ELR (cell line): ENCODE data around the gene PECR.
A peak's percentile ranks its signal among the peaks of the same experiment; 100 is the strongest.
"Not testable (repeated sequence)": the region's sequence is repeated elsewhere in the genome, so short reads cannot be mapped to it uniquely, and the experiment has no call there.

Source experiments
- DNase-seq: peaks from one replicate; pipeline ENCODE4 v3.0.0-alpha.2; 2015; ENCODE audit warnings: low read depth

Gene PECR

DNA sequence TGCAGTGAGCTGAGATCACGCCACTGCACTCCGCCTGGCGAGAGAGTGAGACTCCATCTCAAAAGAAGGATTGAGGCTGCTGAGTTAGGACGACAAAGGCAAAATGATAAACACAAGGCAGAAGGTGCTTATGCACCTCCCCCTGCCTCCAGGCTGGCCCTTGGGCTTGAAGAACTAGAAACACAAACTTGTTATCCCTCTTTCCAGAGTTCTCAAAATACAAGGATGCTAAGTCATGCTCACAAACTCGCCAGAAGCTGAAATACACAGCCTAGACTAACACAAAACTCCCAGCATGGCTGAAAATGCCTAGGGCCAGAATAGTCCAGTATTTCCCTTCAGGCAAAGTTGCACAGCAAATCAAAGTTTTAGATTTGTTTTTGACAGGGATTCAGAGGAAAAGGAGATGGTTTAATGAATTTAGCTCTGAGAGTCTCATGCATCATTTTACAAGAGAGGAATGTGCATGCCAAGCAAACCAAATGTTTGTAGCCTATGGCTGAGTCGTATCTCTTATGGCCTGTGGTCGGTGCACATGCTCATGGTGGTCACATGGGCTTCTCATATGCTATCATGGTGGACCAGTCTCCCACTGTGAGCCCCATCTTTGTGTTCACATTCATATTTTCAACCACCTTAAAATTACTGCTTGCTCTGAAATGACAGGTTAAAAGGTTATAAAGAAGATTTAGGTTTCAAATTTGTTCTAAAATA is 52.0 kb downstream of the PECR start:
- DNase-seq = peak; percentile 70

DNA sequence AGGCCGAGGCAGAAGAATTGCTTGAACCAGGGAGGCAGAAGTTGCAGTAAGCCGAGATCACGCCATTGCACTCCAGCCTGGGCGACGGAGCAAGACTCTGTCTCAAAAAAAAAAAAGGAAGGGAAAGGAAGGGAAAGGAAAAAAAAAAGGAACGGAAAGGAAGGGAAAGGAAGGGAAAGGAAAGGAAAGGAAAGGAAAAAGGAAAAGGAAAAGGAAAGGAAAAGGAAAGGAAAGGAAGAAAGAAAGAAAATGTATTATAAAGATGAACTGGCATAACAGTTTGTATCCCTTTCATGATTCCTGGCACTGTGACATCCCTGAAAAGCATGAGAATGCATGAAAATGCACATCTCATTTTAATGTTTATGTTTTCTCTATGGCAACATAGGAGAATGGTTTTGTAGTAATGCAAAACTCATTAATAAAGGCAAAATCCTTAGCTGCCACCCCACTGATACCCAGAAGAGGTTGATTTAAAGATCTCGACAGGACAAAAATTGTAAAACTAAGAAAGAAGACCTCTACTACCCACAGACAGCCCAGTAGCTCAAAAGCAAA is 56.8 kb downstream of the PECR start:
- no peak for DNase-seq

DNA sequence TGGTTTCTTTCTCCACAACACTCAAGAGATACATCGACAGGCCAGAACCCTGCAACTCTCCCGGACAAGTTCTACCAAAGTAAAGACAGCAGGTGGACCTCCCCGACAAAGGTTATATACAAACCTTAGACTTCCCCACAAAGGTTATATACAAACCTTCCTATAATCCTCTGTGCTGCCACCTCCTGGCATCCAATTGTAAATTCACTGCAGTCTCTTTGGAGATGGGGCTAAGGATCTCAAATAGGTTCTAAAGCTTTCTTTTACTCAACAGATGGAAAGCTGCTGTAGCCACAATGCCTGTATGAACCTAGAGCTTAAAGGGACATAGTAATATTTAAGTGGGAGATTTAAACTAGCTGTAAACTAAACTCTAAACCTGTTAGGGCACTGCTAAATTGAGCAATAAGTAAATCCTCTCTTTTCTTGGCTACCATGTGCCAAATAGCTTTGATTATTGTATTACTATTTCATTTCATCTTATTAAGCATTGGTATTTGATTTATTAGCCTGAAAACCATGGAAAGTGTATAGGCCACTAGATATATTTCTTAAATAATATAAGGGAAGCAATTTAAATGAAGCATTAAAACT is 58.5 kb downstream of the PECR start:
- peak; percentile 69 for DNase-seq

DNA sequence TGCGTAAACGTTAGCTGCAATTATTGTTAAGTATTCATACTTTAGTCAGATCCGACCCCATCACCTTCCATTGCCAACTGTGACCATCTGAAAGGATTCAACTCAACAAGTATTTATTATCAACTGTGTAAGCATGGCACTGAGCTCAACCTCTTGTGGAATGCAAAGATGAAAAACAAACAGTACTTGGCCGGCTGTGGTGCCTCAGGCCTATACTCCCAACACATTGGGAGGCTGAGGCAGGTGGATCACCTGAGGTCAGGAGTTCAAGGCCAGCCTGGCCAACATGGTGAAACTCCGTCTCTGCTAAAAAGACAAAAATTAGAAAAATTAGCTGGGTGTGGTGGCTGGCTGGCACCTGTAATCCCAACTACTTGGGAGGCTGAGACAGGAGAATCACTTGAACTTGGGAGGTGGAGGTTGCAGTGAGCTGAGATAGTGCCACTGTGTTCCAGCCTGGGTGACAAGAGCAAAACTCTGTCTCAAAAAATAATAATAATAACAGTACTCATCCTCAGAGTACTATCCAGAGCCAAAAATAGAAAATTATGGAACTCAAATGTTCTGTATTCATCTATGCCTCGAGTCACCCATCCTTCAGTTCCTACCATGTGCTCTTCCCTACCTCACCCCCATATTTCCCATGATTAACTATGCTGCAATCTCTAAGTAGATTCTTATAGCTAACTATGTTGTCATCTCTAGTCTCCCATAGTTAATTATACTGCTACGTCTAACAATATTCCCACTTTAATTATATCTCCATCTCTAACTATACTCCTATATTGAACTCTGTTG is 59.6 kb downstream of the PECR start:
- DNase-seq = no peak

DNA sequence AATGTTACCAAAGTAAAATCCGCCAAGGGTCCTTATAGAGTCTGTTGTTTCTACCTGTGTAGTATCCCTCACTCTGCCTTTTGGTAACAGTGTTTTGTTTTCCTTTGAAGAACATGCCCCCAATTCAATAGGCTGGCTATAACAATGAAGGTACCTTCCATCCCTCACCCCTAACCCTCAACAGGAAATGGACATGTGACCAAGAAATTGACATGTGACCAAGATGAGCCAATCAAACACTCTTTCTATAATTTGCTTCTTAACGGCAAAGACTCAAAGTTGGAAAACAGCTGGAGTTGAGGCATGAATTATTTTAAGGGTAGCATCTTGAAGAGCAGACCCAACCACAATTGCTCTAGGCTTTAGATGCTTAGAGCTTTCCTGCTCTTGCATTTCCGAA is 62.9 kb downstream of the PECR start:
- no peak for DNase-seq

DNA sequence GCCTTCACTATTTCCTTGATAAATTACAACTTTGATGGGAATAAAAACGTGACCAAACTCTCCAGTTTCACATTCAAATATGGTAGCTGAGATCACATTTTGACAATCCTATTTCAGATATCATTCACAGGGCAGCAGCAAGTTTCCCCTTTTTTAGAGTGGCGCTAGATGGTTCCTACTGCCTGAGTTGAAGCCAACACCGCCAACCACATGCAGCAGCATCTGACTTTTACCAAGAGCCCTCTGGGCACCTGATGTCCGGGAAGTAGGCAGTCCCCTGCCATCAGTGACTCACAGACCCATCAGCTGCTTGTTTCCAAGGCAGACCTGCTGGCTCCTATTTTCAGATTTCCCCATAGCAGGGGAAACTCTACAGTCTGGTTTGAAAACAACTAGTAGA is 64.2 kb downstream of the PECR start:
- peak; percentile 60 for DNase-seq

DNA sequence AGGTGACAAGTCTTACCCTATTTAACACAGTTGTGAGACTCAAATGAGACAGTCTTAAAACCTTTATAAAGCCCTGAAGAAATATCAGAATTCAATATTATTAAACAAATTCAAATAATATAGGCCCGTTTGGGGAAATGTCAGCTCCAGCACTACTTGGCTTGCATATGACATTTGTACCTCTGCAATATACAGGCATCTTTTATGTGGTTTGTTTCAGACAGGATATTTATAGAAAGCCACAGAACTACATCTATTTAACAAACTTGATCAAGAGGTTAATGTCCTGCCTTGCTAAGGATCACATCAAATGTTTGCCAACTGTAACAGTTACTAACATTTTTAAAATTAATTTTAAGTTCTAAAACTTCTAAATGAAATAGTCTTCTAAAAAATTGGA is 65.0 kb downstream of the PECR start:
- DNase-seq = no peak

DNA sequence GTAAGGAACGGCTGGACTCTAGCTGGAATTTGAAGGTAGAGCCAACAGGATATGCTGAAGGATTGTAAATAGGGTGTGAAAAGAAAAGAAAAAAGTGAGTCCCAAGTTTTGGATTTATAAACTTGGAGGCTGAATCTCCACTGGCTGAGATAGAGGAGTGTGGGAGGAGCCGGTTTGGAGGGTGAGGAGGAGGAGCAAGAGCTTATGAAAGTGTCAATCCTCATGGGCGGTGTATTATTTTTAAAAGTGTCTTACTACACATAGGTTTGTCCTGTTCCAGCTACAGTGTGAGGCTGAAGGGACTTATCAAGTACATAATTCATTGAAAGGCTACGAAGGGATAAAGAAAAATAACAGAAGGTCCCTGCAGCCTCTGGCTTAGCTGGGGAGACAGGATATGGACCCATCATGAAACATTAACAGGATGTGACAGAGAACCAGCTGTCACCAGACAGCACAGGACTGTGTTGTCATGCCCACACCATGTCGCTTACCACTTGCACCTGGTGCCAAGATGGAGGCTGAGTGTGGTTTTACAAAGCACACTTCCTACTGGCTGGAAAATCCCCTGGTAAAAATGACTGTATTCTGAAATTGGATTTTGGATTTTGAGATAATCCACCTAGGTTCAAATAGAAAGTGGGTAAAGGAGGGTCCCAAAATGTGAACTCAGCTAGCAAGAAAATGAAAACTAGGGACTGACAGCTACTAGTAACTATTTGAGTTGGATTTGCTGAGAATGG is 65.7 kb downstream of the PECR start:
- DNase-seq = no peak

DNA sequence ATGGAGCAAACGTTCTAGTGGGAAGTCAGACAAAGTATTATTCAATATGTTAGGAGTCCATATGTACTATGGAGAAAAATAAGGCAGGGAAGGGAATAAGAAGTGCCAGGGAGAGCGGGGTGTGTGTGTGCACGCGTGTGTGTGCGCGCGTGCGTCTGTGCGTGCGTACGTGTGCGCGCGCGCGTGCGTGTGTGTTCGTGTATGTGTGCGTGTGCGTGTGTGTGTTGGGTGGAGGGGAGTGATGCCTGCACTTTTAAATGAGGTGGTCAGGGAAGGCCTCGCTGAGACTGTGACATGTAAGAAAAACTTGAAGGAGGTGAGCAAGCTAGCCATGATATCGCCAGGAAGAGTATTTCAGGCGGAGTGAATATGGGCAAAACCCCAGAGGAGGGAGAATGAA is 66.6 kb downstream of the PECR start:
- no peak for DNase-seq

DNA sequence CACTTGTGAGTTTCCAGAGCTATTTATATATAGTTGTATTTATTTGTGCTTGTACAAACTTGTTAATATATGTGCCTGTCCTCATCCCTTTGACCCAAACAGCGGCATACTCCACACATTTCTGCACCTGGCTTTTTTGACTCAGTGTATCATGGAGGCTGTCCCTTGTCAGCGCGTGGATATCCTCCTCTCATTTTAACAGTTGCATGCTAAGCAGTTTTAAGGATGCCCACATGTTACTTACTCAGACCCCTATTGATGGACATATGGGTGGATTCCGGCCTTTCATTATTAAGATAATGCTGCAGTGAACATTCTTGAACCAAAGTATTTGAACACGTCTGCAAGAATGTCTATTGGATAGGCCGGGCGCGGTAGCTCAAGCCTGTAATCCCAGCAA is 67.6 kb downstream of the PECR start:
- no peak for DNase-seq

DNA sequence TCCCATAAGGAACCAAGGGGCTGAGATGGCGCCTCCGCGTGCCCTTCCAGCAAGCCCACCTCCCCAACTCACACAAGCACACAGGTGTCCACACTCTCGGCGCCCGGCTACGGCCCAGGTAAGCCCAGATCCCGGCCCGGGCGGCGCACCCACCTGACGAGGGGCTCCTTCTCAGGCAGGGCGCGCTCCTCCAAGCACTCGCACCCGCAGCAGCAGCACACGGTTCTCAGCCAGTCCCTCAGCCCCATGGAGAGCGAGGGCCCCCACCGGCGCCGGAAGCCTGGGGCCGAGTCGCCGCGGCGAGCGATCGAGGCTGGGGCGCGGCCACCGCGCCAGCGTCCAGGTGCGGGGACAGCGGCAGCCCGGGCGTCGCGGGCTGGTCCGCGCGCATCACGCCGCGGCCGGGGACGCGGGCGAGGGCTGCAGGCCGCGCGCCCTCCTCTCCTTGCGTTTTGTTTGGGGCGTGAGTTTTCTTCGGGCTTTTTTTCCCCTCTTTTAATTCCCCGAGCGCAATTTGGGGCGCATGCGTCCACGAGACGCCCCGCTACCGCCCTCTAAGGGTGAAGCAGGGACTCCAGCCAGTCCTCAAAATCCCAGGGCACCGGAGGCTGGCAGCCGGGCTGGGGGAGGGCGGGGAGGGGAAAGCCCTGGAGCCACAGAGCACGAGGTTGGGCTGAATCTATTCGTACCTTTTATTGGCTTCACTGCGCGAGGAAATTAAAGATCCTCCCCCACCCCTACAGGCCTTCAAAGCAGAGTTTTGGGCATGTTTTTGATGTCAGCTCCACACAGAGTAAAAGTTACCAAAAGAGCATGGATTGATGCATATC is 68.3 kb downstream of the PECR start, which contains the start of gene MREG:
MREG (minus strand) TSS at position 472 of the 830 bp plus-strand sequence; CDS start at position 248, 224 bp downstream.
- peak; percentile 86 for DNase-seq

DNA sequence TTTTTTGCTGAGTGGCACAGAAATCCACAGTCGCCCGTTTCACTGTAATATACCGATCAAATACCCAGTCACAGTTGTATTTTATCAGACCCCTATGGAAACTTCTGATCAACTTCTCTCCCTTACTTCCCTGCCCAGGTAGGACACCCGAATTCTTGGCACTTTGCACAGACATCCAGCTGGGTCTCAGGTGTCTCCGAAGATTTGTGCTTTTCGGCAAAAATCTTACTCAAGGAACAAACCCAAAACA is 68.9 kb downstream of the PECR start:
- DNase-seq = no peak

DNA sequence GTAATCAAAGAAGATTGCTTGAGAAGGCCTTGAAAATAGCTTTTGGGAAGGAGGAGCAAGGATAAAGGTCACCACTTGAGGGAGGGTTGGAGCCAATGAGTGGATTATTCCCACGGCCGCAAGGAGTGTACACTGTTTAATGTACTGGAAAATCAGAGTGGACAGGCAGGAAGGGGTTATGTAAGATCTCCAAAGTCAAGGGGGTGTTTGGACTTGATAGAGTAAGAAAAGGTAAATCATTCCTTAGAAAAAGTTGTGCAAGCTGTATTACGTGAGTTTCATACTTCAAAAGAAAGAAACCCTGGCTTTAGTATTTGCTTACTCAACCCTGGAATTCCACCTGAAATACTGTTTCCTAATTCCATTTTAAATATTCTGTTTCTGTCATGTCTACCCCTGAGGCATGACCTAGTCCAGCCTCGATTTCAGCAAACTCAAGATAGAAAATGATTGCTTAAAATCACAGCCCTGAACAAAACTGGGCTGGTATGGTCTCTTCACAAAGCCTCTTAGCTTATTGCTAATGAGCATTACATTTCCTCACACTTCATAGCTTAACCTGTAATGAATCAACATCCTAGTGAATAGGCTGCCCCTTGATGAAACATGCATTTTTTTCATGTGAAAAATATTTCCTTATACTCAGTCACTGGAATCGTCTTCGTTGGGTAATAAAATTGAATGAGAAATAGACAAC is 69.3 kb downstream of the PECR start:
- DNase-seq = peak; percentile 65

DNA sequence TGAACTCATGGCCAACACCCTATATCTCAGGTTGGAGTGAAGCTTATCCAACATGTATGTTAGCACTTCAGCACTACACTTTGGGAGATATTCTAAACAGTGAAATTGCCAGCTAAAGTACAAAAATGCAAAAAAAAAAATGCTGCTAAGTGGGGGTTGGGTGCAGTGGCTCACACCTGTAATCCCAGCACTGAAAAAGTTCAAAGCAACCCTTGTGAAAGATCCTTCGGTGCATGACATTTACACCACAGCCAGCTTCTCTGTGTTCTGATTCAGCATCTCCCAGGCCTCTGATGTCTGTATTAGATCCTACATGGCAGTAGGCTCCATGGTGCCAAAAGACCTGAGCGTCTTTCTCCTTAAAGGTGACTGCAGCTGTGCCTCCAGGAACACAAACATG is 72.4 kb downstream of the PECR start:
- not testable (repeated sequence) for DNase-seq

DNA sequence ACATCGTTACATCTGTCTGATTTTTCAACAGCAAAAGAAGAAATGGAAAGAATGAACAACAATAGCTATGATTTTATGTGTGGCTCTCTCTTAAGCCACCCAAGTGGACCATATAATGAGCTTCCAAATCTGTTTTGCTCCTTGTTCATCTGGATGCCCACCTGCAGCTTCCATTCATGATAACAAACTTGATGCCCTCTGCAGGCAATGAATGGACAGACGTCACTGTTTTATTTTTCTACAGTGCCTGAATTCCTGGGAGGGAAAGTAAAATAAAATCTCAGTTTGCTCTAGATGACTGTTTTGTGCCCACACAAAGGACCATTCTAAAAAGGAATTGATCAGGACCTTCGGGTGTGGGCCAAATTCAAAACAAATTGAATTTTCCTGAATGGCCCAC is 73.2 kb downstream of the PECR start:
- DNase-seq = no peak

DNA sequence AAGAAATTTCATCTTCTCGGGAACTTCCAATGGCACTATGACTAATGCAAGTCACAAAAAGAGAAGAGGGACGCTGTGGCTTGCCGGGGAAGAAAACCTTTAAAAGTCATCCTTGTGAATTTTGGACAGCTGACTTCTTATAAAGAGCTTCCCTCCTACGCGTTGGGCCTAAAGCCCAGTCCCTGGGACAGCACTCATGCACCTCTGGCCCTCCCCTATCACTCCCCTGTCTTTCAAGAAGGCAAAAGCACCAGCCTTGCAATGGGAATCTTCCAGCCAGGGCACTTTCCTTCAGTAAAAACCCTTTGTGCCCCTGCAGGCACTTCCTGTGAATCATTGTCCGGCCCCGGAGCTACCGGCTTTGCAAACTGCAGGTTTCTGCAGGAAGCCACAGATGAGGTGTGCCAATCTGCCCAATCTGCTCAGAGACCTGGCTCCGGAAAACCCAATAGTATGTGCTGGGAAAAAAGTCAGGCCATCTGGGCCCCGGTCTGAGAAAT is 75.4 kb downstream of the PECR start:
- peak; percentile 74 for DNase-seq

DNA sequence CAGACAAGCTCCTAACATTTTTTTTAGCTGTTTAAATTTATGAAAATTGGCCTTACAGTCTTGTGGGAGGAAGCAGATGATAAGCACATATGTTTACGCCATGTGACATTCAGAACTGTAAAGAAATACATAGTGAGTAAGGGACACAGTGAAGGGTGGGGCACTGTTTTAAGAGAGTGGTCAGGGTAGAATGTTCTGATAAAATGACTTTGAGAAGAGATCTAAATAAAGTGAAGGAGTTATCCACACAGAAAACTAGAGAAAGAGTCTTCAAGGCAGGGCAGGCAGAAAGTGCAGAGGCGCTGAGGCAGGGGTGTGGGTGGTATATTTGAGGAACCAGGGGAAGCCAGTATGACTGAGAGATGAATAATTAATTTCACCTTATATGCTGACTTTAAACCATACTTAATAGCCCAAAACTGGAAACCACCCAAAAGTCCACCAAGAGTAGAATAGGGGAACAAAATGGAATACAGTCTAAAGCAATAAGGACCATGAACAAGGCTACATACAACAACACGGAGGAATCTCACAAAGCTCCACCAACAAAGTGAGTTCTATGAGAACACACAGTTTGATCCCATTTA is 76.8 kb downstream of the PECR start:
- DNase-seq = no peak

DNA sequence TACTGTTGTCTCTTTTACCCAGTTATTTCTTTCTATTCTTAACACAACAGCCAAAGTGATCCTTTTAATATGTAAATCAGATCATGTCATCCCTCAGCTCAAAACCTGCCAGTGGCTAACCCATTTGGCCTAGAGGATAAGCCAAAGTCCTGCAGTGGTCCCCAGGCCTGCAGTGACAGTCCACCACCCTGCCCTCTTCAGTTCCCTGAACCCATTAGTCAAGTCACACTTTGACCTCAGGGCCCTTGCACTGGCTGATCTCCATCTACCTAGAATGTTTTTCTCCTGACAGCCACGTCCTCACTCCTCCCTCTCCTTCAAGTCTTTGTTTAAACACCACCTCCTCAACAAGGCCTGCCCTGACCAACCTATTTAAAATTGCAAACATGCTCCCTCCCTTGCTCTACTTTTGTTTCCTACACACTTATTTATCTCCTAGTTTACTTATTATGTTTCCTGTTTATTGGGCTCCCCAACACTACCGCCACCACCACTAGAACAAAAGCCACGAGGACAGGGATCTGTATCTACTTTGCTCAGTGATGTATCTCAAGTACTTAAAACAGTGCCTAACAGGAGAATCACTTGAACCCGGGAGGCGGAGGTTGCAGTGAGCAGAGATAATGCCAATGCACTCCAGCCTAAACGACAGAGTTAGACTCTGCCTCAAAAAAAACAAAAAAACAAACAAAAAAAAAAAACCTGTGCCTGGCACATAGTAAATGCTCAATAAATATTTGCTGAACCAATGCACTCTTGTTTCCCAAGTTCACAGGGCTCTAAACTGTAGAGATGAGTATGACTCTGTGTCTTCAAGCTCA is 77.5 kb downstream of the PECR start:
- no peak for DNase-seq

DNA sequence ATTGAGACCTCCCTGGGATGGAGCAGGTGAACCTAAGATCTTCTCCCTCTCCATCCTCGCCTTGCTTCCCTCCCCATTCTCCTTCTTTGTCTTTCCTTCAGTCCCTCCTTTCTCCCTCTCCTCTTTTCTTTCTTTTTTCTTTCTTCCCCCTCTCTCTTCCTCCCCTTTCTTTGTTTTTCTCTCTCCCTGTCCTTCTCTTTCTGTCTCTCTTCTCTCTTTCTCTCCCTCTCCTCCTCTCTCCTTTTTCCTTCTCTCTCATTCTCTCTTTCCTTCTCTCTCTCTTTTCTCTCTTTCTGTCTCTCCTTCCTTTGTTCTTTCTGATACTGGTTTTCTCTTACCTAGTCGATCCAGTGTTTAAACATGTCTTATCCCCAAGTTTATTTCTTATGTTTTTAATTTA is 78.9 kb downstream of the PECR start:
- DNase-seq = no peak
